Hematopoietic multipotent progenitor cell treated with erythropoietin and hydrocortisone succinate and interleukin-3 and kit ligand, for 15 days (in vitro differentiated cells): ENCODE measurements around the gene ZNF79.
A peak's percentile ranks its signal among the peaks of the same experiment; 100 is the strongest.

Experiments
- DNase-seq: peaks from one replicate; pipeline ENCODE4 v3.0.0-alpha.2; 2015; ENCODE audit warnings: low spot score

Gene ZNF79

GRCh38 chr9:127423934-127424675, at the start of gene ZNF79:
ZNF79 (plus strand) TSS chr9:127424382; CDS start chr9:127424788, 406 bp downstream.
- peak; percentile 94 for DNase-seq

- DNase-seq: no peak
Observed at GRCh38 chr9:127380479-127380878, 43.7 kb upstream of the ZNF79 start.

- no peak for DNase-seq
Observed at GRCh38 chr9:127382541-127382940, 41.6 kb upstream of the ZNF79 start.

GRCh38 chr9:127384016-127384730, 40.0 kb upstream of the ZNF79 start:
- DNase-seq: no peak

GRCh38 chr9:127384901-127385300, 39.3 kb upstream of the ZNF79 start:
- DNase-seq: no peak

- DNase-seq: no peak
Observed at GRCh38 chr9:127386249-127386648, 37.9 kb upstream of the ZNF79 start.

- DNase-seq: no peak
Observed at GRCh38 chr9:127386981-127387380, 37.2 kb upstream of the ZNF79 start.

- no peak for DNase-seq
Observed at GRCh38 chr9:127388037-127388855, 35.9 kb upstream of the ZNF79 start.

GRCh38 chr9:127388856-127389238, 35.3 kb upstream of the ZNF79 start:
- DNase-seq: no peak

- DNase-seq: no peak
Observed at GRCh38 chr9:127389381-127390247, 34.6 kb upstream of the ZNF79 start.

GRCh38 chr9:127390248-127390545, 34.0 kb upstream of the ZNF79 start:
- no peak for DNase-seq

GRCh38 chr9:127390563-127390962, 33.6 kb upstream of the ZNF79 start:
- no peak for DNase-seq

GRCh38 chr9:127392166-127392565, 32.0 kb upstream of the ZNF79 start:
- DNase-seq: no peak

GRCh38 chr9:127392976-127393375, 31.2 kb upstream of the ZNF79 start:
- no peak for DNase-seq

GRCh38 chr9:127393645-127394044, 30.5 kb upstream of the ZNF79 start:
- DNase-seq: no peak

GRCh38 chr9:127395497-127396252, 28.5 kb upstream of the ZNF79 start:
- DNase-seq: no peak

GRCh38 chr9:127396253-127396807, 27.9 kb upstream of the ZNF79 start:
- no peak for DNase-seq

- peak; percentile 97 for DNase-seq
Observed at GRCh38 chr9:127396808-127397645, 27.2 kb upstream of the ZNF79 start, which contains the start of gene SLC2A8. SLC2A8 (plus strand) TSS chr9:127397169; CDS start chr9:127397231, 62 bp downstream.

- DNase-seq: no peak
Observed at GRCh38 chr9:127397646-127398274, 26.4 kb upstream of the ZNF79 start.
